B cell (primary cell): ENCODE measurements around the gene TMEM145. TPM values are rescaled to one million over a fixed set of nuclear protein-coding genes. Genes with fewer than 3 reads are reported as not detected.
A peak's percentile ranks its signal among the peaks of the same experiment; 100 is the strongest.

Experiments used
- ATAC-seq: fragments of 200-7000 bp; cut with Tn5 transposase; one replicate; pipeline ENCODE4 v1.10.0; 2021; ENCODE audit warnings: low read depth, mild to moderate bottlenecking, moderate number of reproducible peaks, moderate library complexity
- CTCF ChIA-PET: fragments of 350-600 bp; sonication (Branson Sonifier 250); formaldehyde crosslinking; loops from one replicate; lab custom pipeline; 2021; ENCODE audit warnings: antibody characterized with exemption, inconsistent platforms; lab: Charles Lee
- POLR2A ChIA-PET: fragments of 350-600 bp; sonication (Branson Sonifier 250); formaldehyde crosslinking; loops from one replicate; lab custom pipeline; 2021; ENCODE audit warnings: antibody characterized with exemption; lab: Charles Lee
- DNase-seq: peaks from one replicate; pipeline ENCODE4 v3.0.0; 2013
- H2AFZ ChIP-seq: 2 replicates; pipeline ENCODE4 v1.6.1; 2012; ENCODE audit warnings: mild to moderate bottlenecking, low read depth, low read length; ENCODE audit not compliant: insufficient read depth, poor library complexity, severe bottlenecking
- H3K27ac ChIP-seq, 2 donors: 1 replicate in 1 of 2; 2 replicates in 1 of 2; pipeline ENCODE4 v1.5.1; 2012 to 2013; ENCODE audit warnings: low read length in 2 of 2, mild to moderate bottlenecking in 2 of 2, moderate library complexity in 1 of 2
- H3K27me3 ChIP-seq, 4 experiments: fragments of 200-600 bp in 1 of 4; sonication (generic) in 1 of 4; replicated peaks in 1 of 4; 1 replicate in 2 of 4; 2 replicates in 2 of 4; pipeline versions ENCODE4 v1.6.1 to v1.7.0; 2013 to 2016; ENCODE audit warnings: low read length in 3 of 4, mild to moderate bottlenecking in 2 of 4, mixed read lengths in 1 of 4, moderate library complexity in 1 of 4; ENCODE audit not compliant: insufficient read depth in 4 of 4, control insufficient read depth in 3 of 4; ENCODE audit errors: control extremely low read depth in 1 of 4
- H3K36me3 ChIP-seq, 2 experiments: replicated peaks in 1 of 2; 1 replicate in 1 of 2; 2 replicates in 1 of 2; pipeline versions ENCODE4 v1.6.1 to v1.7.1; 2013; ENCODE audit warnings: low read length in 1 of 2; ENCODE audit not compliant: insufficient read depth in 2 of 2, control insufficient read depth in 1 of 2; ENCODE audit errors: control extremely low read depth in 1 of 2, extremely low read depth in 1 of 2
- H3K4me1 ChIP-seq, 2 donors: fragments of 200-600 bp in 1 of 2; sonication (generic) in 1 of 2; 1 replicate in 1 of 2; 2 replicates in 1 of 2; pipeline versions ENCODE4 v1.5.1 to v1.6.1; 2013 to 2017; ENCODE audit warnings: low read length in 2 of 2; ENCODE audit not compliant: control insufficient read depth in 2 of 2, insufficient read depth in 2 of 2
- H3K4me2 ChIP-seq: replicated peaks from 2 replicates; pipeline ENCODE3; 2012; ENCODE audit warnings: mild to moderate bottlenecking, low read depth, low read length; ENCODE audit not compliant: poor library complexity, severe bottlenecking
- H3K4me3 ChIP-seq, 5 experiments: fragments of 200-600 bp in 1 of 5; sonication (generic) in 1 of 5; 1 replicate in 3 of 5; 2 replicates in 2 of 5; pipeline versions ENCODE4 v1.5.1 to v1.7.0; 2011 to 2016; ENCODE audit warnings: low read length in 4 of 5, mild to moderate bottlenecking in 4 of 5, low read depth in 2 of 5, control low read depth in 1 of 5, moderate library complexity in 1 of 5; ENCODE audit not compliant: insufficient read depth in 1 of 5; ENCODE audit errors: control extremely low read depth in 1 of 5, extremely low read depth in 1 of 5
- H3K79me2 ChIP-seq: fragments of 200-600 bp; sonication (generic); one replicate; pipeline ENCODE4 v1.6.0; 2016; ENCODE audit warnings: low read length; ENCODE audit not compliant: control insufficient read depth, insufficient read depth
- H3K9ac ChIP-seq: fragments of 200-600 bp; sonication (generic); 2 replicates; pipeline ENCODE4 v1.6.1; 2017; ENCODE audit warnings: mild to moderate bottlenecking, low read length, moderate library complexity
- H3K9me3 ChIP-seq, 3 donors: one replicate each; pipeline versions ENCODE4 v1.6.1 to v1.7.1; 2013; ENCODE audit warnings: low read length in 2 of 3; ENCODE audit not compliant: control insufficient read depth in 2 of 3, insufficient read depth in 1 of 3; ENCODE audit errors: control extremely low read depth in 1 of 3
- H4K20me1 ChIP-seq: 2 replicates; pipeline ENCODE4 v1.6.0; 2012; ENCODE audit warnings: mild to moderate bottlenecking, low read length; ENCODE audit not compliant: insufficient read depth, control insufficient read depth, poor library complexity, severe bottlenecking
- H3K27ac Mint-ChIP-seq: one replicate; pipeline ENCODE4 v1.8.0; 2021; ENCODE audit warnings: mixed read lengths
- H3K27me3 Mint-ChIP-seq: one replicate; pipeline ENCODE4 v1.8.0; 2021; ENCODE audit warnings: mixed read lengths
- H3K4me1 Mint-ChIP-seq: one replicate; pipeline ENCODE4 v1.8.0; 2021; ENCODE audit warnings: mixed read lengths
- H3K4me3 Mint-ChIP-seq: one replicate; pipeline ENCODE4 v1.8.0; 2021; ENCODE audit warnings: mixed read lengths
- H3K9me3 Mint-ChIP-seq: one replicate; pipeline ENCODE4 v1.8.0; 2022; ENCODE audit warnings: mixed read lengths; ENCODE audit not compliant: insufficient read depth
- CTCF ChIP-seq: fragments of 200-600 bp; IDR thresholded peaks from one replicate; pipeline ENCODE4 v1.8.0; 2022; ENCODE audit warnings: antibody characterized with exemption, mild to moderate bottlenecking
- EZH2 ChIP-seq: IDR thresholded peaks from 2 replicates; pipeline ENCODE4 v1.6.1; 2012; ENCODE audit warnings: borderline replicate concordance, low read depth, mild to moderate bottlenecking, moderate library complexity, low read length; ENCODE audit not compliant: insufficient read depth, poor library complexity, severe bottlenecking
- WGBS: methylation state at CpG from one replicate; pipeline ENCODE4 v1.1.5; 2013; ENCODE audit warnings: missing lambda C conversion rate; ENCODE audit not compliant: insufficient coverage; 5-methylcytosine and 5-hydroxymethylcytosine counted together
- intact Hi-C: fragments of 100-400 bp; cut with micrococcal nuclease; formaldehyde crosslinking; loops from one replicate; pipeline ENCODE4 v1.10.0; 2022
- polyA plus RNA-seq: library from polyadenylated mRNA; depleted of rRNA; stranded (reverse); fragments of >200 nt; gene quantifications from 2 replicates; pipeline ENCODE4 v1.2.3, GENCODE V29; 2012
- total RNA-seq, 2 donors: library from RNA; stranded (reverse); fragments of 120-200 nt in 1 of 2; gene quantifications; 1 replicate in 1 of 2; 2 replicates in 1 of 2; pipeline versions ENCODE4 v1.2.3 to v1.2.4, GENCODE V29; 2013 to 2022

The TMEM145 gene
- total and polyA plus RNA-seq, 2 donors (not counting 1 experiment from before 2014, with no cell fraction given) = not detected

GRCh38 chr19:42280815-42281145 lies 32.3 kb upstream of the TMEM145 start:
- CTCF ChIA-PET = interaction anchor here (1.5 to 4.8 kb wide), 5 partner anchors 10 to 172 kb away, joined by 4 to 89 read pairs (median 25); partner anchors contain the start of gene GSK3A
- WGBS = 0% methylated on average over 17 of the region's 20 CpGs
- peaks cover 37% of the 10 kb centered on the region for H3K4me1 Mint-ChIP-seq
- H3K27me3 ChIP-seq = no peaks in the 10 kb centered on the region
- peaks cover 21% of the 10 kb centered on the region for H4K20me1 ChIP-seq
- ATAC-seq = no peak
- TF ChIP-seq EZH2 = no peak
- TF ChIP-seq CTCF = no peak
- DNase-seq = no peak
- H3K79me2 ChIP-seq = peaks cover 51% of the 10 kb centered on the region
- peak overlapping the region; percentile 90 for H3K4me3 Mint-ChIP-seq
- no peak overlapping the region for H3K27ac Mint-ChIP-seq
- H3K9ac ChIP-seq = peak overlapping the region; percentile 86
- peak overlapping the region; percentile 96 for H3K4me2 ChIP-seq
- intact Hi-C loops = loop anchor here (1.0 to 5.0 kb wide), 5 partner anchors 11 to 148 kb away; partner anchors contain the start of genes CIC, ERF and POU2F2
- no peaks in the 10 kb centered on the region for H3K9me3 Mint-ChIP-seq
- peak overlapping the region in 4 of 5 experiments; percentile 71 to 90 (median 81) for H3K4me3 ChIP-seq
- peak overlapping the region; percentile 63 for H2AFZ ChIP-seq
- H3K36me3 ChIP-seq = no peaks in the 10 kb centered on the region
- POLR2A ChIA-PET = interaction anchor here (0.8 to 5.5 kb wide), 5 partner anchors 8 to 151 kb away, joined by 3 to 23 read pairs (median 3); partner anchors contain the start of genes CIC, GSK3A and PAFAH1B3
- H3K27me3 Mint-ChIP-seq = no peaks in the 10 kb centered on the region
- H3K4me1 ChIP-seq = peaks cover 48 to 59% of the 10 kb centered on the region in 2 donors
- peak overlapping the region; percentile 71 to 91 for H3K27ac ChIP-seq
- H3K9me3 ChIP-seq = no peaks in the 10 kb centered on the region

GRCh38 chr19:42281146-42281826 lies 31.8 kb upstream of the TMEM145 start:
- Histone ChIP-seq H3K79me2 (peaks cover 51% of the 10 kb centered on the region), H3K27me3 (no peaks in the 10 kb centered on the region), H4K20me1 (peaks cover 26% of the 10 kb centered on the region), H3K4me3 (peak overlapping the region in 3 of 5 experiments; percentile 71 to 90 (median 88)), H3K4me2 (peak overlapping the region; percentile 96), H3K27ac (peak overlapping the region; percentile 91 to 96), H3K4me1 (peaks cover 53 to 64% of the 10 kb centered on the region in 2 donors), H2AFZ (peak overlapping the region; percentile 26), H3K9me3 (no peaks in the 10 kb centered on the region), H3K9ac (peak overlapping the region; percentile 40), H3K36me3 (no peaks in the 10 kb centered on the region)
- DNase-seq (peak; percentile 56), ATAC-seq (no peak)
- Mint-ChIP-seq H3K27ac (no peak overlapping the region), H3K9me3 (no peaks in the 10 kb centered on the region), H3K27me3 (no peaks in the 10 kb centered on the region), H3K4me3 (no peak overlapping the region), H3K4me1 (peaks cover 37% of the 10 kb centered on the region)
- POLR2A ChIA-PET = interaction anchor here (0.7 to 5.5 kb wide), 7 partner anchors 11 to 173 kb away, joined by 4 to 23 read pairs (median 9); partner anchors contain the start of genes CIC and GSK3A
- TF ChIP-seq EZH2 (no peak), CTCF (no peak)
- intact Hi-C loops = loop anchor here (5.0 kb wide), 1 partner anchor 79 kb away; no protein-coding TSS in a partner anchor
- CTCF ChIA-PET = interaction anchor here (1.0 to 4.8 kb wide), 7 partner anchors 10 to 172 kb away, joined by 3 to 89 read pairs (median 10); partner anchors contain the start of gene GSK3A
- WGBS = 10% methylated on average over 22 of the region's 25 CpGs
